ELR (cell line): ENCODE measurements around the gene FAS.

Experiments
- DNase-seq: peaks from one replicate; pipeline ENCODE4 v3.0.0-alpha.2; 2015; ENCODE audit warnings: low read depth

FAS gene

DNA sequence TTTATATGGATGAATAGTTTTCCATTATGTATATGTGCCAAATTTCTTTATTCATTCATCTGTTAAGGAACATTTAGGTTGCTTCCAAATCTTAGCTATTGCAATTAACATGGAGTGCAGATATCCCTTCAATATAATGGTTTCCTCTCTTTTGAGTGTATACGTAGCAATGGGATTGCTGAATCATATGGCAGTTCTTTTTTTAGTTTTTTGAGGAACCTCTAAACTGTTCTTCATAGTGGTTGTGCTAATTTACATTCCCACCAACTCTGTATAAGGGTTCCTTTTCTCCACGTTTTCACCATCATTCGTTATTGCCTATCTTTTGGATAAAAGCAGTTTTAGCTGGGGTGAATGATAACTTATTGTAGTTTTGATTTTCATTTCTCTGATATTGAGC is 46.5 kb downstream of the FAS start:
- no peak for DNase-seq

DNA sequence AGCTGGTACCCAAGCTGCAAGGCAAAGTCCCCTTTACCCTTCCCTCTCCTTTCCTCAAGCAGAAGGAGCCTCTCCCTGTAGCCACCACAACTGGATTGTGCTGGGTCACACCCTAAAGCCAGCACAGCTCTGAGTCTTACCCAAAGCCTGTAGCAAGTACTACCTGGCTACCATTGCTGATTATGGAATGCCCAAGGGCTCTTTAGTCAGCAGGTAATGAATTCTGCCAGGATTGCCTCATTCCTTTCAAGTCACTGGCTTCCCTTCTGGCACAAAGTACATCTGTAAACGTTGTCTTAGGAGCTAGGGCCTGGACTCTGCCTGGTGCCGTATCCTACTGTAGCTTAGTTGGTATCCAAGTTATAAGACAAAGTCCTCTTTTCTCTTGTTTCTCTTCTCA is 52.0 kb downstream of the FAS start:
- no peak for DNase-seq

DNA sequence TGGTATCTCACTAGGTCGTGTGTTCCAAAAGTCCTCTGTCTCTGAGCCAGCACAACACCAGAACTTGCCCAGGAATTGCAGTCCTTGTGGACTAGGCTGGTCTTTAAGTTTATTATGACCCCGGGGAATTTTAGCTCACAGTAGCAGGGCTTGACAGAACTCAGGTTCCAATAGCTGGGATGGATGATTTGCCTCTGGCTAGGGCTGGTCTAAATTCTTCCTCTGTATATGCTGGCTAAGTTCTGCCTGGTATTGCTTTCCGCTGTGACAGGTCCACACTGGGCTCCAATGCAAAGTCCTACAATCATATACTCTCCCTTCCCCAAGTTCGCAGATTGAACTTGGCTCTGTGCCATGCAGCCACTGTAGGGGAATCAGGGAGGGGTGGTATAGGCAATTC is 52.5 kb downstream of the FAS start:
- no peak for DNase-seq

DNA sequence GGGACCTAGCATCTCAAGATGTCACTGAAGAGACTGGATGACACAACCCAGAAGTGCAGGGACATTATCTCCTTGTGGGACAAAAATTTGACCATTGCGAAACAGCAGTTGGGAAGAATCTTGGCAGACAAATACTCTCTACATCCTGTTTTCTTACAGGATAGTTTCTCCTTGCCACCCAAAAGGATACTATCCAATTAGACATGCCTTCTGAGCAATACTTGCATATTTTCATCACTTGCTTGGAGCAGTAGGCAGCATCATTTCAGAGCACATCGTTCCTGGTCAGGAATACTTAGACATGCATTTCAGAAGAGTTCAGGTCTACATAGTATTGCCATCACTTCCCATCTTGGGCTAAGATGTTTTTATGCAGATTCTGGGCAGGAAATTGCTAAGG is 56.8 kb downstream of the FAS start:
- no peak for DNase-seq

DNA sequence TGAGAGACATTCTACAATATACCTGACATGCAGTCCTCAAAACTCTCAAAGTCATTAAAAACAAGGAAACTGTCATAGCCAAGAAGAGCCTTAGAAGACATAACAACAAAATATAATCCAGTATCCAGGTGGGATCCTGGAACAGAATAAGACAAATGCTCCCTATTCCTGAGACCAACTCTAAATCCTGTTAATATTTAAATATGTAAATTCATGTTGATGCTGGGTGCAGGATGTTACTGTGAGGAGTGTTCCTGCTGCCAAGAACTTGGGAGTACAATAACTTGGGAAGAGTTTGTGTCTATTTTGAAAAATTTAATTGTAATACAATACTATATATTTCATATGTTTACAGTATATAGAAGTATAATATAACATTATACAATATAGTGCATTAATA is 61.0 kb downstream of the FAS start:
- DNase-seq: no peak

DNA sequence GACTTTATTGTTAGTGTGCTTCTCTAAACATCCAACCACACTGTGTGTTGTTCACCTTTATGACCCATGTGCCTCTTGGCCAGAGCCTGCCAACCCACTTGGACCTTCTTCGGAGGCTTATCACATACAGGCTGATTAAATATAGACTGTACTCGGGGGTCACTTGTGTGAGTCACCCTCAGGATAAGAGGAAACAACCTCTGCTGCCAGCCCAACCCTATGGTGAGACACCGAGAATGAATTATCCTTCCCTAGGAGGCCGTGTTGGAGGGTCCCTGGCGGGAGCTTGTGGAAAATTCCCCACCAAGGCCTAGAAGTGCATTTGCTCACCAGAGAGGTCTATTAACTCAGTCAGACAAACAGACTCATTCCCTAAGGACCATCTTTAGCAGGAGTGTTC is 63.0 kb downstream of the FAS start:
- no peak for DNase-seq

DNA sequence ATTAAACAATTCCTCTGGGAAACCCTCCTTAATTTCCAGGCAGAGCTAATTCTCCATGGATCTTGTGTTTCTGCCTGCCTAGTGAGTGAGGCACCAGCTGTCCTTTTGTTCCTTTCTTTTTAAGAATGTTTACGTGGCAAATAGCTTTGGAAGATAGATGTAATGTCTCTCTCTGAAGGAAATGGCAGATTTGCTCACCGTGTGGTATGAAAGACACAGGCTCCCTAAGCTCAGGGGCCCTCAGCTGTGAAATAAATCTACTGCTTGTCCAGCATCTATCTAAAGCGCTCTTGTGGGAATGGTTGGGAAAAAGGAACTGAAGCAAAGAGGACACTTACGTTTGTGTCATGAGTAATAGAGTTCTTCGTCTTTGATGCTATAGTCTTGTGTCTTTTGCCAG is 64.6 kb downstream of the FAS start:
- no peak for DNase-seq

DNA sequence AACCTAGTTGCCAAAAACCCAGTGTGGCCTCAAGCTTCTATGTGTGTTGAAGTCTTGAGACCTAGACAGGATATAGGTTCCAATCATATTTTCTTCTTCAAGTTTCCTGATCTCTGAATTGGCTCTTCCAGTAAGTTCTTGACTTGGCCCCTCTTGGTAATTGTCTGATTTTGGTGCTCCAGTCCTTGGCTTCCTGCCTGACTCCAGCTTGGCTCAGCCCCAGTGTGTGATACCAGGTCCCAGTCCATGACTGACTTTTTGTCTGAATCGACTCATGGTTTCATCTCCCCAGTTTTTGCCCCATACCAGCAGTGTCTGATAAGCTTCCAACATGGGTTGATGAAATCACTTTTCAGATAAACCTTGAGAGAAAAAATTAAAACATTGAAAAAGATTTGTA is 72.3 kb downstream of the FAS start:
- DNase-seq: no peak

DNA sequence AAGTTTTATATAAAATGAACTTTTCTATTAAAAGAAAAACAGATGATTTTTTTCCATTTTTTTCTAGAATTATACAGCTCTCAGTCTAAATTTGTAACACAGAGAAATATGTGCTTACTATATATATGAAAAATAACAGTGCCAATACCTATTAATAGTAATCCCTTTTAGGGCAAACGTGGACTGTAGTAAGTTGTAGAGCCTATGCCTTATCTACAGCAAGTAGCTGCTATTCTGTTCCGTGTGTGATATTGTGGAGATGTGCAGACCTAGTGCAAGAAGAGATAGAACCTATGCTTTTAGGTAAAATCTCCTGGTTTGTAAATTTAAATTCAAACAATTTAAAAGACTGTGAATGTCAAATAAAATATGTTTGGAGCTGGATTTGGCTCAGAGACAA is 72.9 kb downstream of the FAS start:
- DNase-seq: no peak

DNA sequence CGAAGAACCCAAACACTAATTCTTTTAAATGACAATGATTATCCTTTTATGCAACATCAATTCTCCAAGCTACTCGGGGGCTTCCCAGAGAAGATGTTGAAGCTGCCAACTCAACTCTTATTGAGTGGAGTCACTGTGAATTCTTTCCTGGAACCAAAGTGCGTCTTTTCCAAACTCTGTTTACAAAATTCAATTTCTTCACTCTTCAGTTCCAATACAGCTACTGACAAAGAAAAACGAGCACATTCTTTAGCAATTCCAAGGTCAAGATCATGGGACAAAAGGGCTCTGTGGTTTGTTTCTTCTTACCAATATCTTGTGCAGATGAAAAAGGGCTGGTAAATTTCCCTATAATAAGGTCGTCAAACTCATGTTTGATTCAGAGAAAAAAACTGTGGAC is 74.2 kb downstream of the FAS start:
- DNase-seq: no peak
